CD4-positive, alpha-beta T cell treated with Interleukin-6 at 100 ng/mL for 8 hours (primary cell): ENCODE results near the gene PDGFA.

Source experiments
- DNase-seq: peaks from one replicate; pipeline ENCODE4 v3.0.0-alpha.2; 2020; ENCODE audit warnings: mixed read lengths, low spot score

Gene PDGFA

DNA sequence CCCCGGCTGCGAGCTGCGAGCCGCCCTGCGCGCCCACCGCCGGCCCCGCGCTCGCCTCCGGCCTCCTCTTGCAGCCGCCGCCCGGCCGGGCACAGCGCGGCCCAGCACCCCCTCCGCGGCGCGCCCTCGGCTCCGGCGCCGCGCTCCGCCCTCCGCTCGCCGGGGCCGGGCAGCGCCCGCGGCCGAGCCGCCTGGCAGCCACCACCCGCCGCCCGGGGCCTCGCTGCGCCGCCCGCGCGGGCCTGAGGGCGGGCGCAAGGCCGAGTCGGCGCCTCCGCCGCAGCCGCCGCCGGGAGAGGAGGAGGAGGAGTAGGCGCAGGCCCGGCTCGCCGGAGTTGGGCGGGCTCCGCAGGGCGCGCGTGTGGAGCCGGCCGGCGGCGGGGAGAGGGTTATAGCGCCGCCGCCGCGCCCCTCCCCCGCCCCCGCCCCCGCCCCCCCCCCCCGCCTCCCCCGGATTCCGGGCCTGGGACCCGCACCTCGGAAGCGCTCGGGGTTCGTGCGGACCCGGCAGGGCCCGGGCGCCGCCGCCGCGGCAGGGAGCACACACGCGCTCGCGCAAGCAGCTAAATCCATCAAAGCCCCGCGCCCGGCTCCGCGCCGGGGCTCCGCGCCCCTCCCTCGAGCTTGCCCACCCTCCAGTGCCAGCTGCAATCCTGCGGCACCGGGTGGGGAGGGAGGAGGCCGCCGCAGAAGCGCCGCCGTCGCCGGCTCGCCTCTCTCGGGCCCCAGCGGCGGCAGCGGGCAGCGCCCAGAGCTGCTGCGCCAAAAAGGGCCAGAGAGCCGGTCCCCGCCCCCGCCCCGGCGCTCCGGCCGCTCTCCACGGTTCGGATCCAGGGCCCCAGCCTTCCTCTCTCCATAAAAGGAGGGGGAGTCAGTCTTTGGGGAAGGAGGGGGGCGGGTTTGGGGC is at the start of gene PDGFA:
Gene PDGFA (minus strand): TSS at position 363 of the 907 bp plus-strand sequence. CDS start 845 bp downstream, outside the sequence.
- DNase-seq: no peak

DNA sequence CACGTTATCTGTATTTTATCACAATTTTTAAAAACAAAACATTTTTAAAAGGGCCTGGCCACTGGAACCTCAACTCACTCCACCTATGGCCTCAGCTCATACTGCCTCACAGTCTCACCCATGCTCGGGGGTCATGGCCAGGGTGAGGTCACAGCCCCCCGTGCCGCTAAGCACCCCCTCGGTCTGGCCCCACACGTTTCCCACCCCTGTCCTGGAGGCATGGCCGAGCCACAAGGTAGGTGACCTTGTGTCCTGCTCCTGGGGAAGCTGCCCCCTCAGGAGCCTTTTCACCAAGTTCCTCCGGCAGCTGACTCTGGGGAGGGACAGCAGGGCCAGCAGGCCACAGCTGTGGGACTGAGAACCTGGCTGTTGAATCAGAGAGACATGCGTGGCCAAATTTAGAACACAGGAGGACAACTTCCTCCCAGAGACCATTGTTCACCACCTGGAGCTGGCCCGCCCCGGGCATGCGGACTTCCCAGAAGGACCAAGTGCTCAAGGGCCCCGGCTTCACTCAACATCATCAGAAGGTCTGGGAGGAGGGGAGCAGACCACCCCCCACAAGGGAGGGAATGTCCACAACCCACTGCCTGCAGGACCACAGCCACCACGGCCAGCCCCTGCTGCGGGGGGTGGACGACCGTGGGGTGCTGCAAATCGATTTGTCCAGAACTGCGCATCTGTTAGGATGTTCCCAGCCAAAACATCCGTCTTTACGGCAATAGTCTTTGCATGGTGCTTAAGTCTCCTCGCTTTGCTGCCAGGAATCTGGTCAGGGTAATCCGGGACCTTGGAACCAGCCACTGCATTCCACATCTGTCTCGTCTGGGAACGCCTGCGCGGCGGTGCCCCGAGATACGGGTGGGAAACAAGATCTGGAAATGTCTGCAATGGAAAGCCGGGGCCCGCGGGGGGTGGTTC is 48.6 kb upstream of the PDGFA start:
- no peak for DNase-seq

DNA sequence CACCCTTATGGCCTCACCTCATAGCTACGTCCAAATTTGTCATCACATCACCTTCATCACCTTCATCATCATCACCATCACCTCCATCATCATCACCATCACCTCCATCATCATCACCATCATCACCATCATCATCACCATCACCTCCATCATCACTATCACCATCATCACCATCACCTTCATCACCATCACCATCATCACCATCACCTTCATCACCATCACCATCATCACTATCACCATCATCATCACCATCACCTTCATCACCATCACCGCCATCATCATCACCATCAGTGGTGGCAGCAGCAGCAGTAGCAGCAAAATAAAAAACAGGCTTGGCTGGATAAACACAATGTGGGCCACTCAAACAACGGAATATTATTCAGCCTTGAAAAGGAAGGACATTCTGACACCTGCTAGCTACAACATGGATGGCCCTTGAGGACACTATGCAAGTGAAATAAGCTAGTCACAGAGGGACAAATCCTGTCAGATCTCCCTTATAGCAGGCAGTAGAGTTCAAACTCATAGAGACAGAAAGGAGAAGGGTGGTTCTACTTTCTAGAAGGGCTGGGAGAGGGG is 47.7 kb upstream of the PDGFA start:
- no peak for DNase-seq

DNA sequence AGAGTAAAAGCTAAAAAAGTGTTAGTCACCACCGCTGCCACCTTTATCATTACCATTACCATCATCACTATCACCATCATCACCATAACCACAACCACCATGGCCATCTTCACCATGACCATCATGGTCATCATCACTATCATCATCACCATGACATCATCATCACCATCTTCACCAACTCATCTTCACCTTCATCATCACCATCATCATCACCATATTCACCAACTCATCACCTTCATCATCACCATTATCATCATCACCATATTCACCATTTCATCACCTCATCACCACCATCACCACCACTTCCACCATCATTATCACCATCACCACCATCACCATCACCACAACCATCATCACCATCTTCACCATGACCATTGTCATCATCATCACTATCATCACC is 46.5 kb upstream of the PDGFA start:
- no peak for DNase-seq

DNA sequence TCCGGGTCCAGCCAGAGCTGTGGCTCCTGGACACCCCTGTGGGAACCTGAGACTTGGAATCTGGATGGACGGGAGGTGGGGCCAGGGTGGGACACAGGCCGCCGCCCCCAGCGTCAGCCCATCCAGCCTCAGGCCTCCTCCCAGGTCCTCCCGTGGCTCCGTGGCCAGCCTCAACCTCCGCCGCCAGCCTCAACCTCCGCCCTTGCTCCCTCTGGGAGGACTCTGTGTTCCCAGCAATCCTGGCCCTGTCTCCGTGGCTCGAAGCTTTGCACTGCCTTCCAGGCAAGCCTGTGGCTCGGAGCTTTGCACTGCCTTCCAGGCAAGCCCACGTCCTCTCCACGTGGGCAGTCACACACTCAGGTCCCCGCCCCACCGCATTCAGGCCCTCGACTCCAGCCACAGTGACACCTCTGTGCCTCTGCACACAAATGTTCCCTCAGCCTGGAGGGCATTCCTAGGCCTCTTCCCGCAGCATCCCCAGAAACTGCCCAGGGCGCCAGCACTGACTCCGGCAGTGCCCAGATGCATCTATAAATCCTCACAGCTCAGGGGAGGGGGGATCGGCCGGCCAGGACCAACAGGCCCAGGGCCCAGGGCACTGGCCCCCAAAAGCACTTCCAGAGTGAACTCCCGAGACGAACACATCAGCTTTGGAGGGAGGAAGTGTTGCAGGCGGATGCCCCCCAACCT is 44.7 kb upstream of the PDGFA start:
- DNase-seq: no peak

DNA sequence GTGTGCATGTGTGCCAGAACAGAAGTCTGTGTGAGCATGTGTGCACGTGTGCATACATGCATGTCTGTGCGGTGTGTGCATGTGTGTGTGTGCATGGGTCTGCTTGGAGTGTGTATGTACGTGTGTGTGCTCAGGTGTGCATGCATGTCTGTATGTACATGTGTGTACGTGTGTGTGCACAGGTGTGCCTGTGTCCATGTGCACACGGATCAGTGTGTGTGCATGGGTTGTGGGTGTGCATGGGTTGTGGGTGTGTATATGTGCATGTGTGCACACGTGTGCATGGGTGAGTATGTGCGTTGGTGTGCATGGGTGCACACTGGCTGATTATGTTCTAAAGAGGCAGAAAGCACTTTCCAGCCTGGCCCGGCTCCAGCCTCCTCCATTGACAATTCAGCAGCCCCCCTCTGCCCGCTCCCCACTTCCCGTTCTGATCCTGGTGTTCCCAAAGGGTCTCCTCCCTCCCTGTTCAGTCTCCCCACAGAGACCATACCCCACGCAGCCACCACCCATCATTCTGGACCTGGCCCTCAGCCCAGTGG is 44.1 kb upstream of the PDGFA start:
- no peak for DNase-seq

DNA sequence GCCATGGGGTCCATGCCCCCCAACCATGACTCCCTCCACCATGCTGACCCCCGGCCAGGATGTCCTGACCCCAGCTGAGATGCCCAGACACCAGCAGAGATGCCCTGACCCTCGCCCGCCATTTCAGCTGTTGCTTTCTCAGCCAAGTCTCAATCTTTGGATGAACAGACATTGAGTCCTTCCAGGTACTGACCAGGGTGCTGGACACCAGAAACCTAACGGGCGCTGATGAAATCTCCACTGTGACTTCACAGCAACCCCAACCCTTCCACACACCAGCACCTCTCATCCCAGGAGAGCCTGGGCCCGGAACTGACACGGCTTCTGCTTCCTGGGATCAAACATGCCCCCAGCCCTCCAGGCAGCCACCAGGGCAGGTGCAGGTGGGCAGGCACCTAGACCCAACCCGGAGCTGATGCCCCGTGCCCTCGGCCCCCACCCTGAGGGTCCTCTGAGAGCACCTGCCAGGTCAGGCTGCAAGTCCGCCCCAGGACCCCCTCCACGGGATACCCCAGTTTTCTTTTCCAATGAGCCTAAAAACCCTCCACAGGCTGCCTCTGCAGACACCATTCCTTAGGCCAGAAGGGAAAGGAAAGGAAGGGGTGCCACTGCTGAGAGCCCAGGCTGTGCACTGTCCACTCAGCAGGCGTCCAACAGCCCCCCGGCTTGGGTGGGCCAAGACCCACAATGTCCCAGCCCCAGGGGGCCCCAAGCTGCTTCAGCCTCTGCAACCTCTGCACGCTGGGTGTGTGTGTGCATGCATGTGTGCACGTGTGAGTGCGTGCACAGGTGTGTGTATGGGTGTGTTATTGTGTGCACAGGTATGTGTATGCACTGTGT is 43.4 kb upstream of the PDGFA start:
- no peak for DNase-seq

DNA sequence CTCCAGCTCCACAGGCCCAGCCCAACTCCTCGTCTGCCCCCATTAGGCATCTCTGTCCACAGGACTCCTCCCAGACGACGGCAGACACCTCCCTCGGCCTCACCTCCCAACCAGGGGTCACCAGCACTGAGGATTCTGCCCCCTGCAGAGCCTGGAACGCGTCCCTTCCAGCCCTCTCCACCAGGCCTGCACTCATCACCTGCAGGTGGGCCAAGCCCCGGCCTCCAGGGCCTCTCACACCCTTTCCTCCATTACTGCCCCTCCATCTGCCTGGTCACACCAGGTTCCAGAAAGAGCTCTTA is 42.7 kb upstream of the PDGFA start:
- no peak for DNase-seq

DNA sequence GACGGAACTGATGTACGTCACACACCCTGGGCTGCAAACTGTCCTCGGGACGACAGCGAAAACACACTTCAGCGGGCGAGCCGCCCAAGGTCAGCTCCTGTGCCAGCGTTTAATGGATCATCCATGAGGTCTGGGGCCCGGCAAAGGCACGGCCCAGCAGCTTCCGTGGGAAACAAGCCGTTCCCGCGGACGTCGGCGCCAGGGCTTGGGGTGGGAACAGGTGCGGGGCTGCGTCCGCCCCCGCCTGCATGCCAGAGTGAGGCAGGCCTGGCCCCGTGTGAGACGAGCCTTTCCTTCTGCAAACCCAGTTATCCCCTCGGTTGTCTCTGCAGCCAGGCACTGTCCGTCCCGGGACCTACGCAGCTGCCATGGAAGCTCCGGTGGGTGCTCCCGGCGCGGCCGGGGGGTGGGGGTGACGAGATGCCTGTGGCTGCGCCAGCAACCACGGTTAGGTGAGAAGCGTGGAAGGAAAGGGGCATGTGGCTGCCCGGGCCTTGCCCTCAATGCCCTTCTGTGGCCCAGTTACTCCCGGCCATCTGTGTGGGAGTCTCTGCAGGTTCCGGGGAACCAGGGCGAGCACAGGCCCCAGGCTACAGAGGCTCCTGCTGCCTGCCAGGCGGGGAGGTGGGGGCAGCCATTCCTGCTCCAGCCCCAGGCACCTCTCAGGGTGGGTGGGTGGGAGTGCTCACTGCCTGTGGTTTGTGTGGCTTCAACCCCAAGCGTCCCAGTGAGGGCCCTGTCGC is 42.2 kb upstream of the PDGFA start:
- no peak for DNase-seq

DNA sequence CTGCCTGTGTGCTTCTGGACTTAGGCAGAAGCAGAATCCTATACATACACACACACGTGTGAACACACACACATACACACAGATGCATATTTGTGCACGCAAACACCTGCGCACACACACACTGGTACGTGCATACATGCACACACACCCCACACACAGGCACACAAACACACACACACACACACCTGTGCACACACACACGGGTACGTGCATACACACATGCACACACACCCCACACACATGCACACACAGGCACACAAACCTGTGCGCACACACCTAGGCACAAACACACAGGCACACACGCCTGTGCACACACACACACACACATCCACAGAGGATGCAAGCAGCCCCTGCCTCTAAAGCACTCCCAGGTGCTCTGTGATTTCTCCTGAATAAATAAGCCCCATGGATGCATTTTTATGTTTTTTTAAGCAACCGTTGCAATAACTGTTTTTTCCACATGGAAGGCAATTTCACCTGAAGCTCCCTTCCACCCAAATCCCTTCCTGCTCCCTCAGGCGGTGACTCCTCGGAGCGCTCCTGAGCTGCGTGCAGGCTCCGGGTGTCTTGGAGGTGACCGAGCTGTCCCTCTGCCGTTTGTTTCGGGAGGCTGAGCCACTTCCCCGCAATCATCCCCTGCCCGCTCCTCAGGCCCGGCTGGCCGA is 41.5 kb upstream of the PDGFA start:
- no peak for DNase-seq

DNA sequence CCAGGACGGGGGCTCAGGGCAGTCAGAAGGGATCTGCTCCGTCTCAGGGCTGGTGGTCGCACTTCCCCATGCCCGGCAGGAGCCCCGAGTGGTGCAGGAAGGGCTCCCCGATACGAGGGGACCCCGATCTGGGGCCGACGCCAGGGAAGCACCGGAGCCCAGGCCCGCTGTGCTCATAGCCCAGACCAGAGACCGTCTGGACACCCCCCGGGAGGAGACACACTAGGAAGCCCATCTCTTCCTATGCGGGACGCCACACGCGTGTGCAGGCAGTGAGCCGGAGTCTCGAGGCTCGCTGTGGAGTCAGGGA is 39.7 kb upstream of the PDGFA start:
- no peak for DNase-seq

DNA sequence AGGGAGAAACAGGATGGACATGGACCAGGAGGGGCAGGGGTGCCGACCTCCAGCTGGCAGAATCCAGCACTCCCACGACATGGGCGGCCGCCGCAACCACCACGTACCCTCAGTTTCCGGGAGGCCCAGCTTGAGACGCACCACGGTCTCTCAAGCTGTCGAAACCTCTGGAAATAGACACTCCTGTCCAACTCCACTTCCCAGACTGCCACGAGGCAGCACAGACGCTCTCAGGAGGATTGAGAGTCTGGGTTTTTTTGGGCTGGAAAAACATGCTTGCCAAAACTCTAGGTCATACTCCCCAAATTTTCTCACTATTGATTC is 37.9 kb upstream of the PDGFA start:
- DNase-seq: no peak

DNA sequence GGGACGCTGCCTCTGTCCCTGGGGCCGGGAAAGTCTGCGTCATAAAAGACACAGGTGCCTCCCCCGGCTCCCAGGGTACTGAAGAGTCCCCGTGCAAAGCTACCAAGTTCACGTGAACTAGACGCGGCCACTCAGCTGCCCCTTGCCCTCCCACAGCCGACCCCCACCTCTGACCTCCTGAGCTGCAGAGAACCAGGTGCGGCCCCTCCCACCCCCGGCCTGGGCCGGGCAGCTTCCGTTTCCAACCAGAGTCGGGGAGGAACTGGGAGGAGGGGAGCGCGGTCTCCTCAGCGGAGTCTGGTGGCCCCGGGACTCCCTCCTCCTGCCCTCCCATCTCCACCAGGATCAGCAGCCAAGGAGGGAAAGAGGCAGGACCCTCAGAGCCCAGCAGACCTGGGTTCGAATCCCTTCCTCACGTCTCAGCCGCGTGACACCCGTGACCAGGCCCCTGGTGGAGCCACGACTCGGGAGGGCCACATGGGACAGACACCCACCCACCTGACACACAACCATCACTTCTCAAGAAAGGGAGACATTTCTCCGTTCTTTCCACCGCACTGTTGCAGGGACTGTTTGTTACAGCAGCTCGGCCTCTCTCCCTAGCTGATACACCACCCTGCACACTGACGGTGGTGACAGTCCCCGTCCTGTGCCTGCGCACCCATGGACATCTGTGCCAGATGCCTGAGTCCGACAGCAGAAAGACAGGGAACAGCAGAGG is 37.4 kb upstream of the PDGFA start:
- DNase-seq: no peak

DNA sequence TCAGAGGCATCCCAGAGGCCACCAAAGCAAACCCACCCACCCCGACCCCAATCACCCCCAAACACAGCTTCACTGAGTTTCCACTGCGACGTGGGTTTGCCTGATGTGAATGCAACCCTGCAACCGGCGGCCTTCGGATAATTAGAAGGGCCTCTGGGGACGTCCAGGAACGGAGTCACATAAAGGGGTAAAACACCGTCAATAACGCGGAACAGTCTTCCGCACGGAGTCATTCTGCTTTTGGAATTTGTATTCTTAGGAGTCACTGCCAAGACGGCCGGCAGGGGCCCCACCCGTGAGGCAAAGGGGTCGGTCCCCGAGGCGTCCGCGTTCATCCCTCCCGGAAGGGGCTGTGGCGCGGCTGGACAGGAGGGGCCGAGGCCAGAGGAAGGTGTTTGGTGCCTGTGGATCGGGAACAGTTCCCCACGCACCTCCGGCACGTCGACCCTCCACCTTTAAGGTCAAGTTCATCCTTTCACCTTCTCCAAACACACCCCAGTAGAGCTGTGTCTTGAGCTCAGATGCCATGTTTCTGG is 36.7 kb upstream of the PDGFA start:
- no peak for DNase-seq

DNA sequence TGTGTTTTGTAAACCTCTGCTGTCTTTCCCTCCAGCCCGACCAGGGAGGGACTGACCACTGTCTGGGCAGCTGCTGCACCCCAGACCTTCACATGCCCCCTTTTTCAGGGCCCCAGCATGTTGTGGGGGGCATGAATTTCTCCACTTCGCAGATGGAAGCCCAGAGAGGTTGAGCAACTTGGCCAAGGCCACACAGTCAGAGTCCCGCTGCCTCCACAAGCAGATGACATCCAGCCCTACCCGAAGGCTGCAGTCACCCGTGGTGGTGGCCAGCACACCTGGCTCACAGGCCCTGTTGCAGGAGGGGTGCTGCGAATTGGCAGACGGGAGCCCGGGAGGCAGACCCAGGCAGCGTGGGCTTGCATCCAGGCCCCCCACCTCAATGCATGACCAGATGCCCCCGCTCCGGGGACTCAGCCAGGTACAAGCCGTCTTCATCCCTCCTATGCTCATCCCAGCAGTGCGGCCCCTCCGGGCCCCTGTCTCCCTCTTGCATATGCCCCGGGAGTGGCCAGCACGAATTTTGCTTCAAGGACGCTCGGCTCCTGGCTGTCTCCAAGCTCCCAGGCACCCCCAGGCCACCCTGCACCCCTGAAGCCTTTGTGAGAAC is 36.0 kb upstream of the PDGFA start:
- no peak for DNase-seq

DNA sequence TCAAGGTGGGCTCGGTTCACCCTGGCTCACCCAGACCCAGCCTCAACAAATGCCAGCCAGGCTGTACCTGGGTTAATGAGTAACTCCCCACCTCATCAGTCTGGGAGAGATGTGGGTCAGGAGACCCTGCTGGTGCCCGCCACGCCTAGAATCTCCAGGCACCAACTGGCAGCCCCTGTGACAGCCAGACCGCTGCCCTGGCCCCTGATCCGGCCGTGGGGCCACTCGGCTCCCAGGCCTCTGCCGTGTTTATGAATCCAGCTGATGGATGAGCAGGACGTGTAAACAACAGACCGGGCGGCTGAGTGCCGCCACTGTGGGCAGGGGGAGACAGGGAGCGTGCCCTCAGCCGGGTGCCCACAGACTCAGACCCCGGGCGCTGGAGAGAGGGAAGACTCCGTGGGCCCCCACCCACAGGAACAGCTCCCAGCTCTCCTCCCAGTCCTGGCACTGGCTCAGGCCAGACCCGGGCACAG is 34.0 kb upstream of the PDGFA start:
- no peak for DNase-seq

DNA sequence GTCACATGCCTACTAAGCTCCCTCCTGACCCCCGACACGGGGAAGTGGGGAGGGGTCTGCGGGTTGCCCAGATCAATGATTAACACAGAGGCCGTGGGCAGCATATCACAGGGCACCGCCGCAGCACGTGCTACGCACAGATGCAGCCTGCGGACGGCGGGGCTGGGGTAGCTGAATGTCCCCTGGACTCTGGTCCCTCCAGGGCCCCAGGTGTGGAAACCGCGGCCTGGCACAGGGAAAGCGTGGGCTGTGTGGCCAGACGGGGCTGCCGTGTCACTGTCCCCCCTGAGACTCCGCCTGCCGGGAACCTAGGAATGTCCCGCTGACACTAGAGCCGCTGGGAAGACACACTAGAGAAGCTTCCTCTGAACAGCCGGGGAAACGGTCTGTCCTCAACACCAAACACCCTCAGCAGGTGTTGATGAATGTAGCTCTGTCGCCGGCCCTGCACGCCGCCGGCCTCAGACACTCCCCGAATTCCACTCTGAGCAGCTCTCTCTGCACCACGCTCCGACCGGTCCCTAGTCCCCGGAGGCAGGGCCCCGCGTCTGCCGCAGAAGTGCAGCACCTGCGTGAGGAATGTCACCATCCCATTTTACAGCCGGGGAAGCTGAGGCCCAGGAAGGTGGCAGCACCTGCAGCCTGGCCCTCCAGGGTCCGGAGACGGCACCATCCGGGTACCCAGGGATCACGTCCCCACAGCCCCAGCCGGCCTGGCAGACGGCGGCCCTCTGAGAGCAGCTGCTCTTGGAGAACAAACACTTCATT is 33.4 kb upstream of the PDGFA start:
- no peak for DNase-seq
